ENCODE results near the gene SPINK1. TPM values are rescaled to one million over a fixed set of nuclear protein-coding genes. Genes with fewer than 3 reads are reported as not detected.
A peak's percentile ranks its signal among the peaks of the same experiment; 100 is the strongest.
"Not testable (repeated sequence)": the region's sequence is repeated elsewhere in the genome, so short reads cannot be mapped to it uniquely, and the experiment has no call there.

The SPINK1 gene
- total RNA-seq, 1 donor from 2014 or later = 3,409 TPM

DNA sequence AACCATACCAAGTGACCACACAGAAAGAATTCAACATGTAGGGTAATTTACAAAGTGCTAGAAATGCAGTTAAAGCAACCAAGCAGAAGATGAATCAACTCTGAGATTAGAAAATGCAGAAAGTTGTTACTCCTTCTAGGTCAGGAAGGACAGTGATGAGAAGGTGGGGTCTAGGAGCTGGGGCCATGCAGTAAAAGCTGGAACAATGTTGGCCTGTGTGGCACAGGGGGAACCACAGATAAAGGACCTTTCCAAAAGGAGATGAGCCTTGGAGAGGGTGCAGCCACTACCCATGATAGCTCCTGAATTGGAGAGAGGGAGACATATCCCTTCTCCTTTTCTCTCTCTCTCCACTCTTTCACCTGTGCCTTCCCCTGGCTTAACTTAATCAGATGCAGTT, 44.7 kb upstream of the SPINK1 start:
- DNase-seq (ENCODE audit: low spot score, unreplicated experiment) = no peak
- H3K27ac Mint-ChIP-seq = no peak overlapping the region
- H3K4me3 Mint-ChIP-seq (ENCODE audit: low read depth) = no peak overlapping the region
- H3K36me3 Mint-ChIP-seq (ENCODE audit: insufficient read depth) = peaks cover 3% of the 10 kb centered on the region
- peaks cover 7% of the 10 kb centered on the region for H3K9me3 Mint-ChIP-seq (ENCODE audit: low read depth)
- H3K4me1 Mint-ChIP-seq (ENCODE audit: low read depth) = peaks cover 13% of the 10 kb centered on the region
- peaks cover 50% of the 10 kb centered on the region for H3K27me3 Mint-ChIP-seq
- TF ChIP-seq, protein P1, sequence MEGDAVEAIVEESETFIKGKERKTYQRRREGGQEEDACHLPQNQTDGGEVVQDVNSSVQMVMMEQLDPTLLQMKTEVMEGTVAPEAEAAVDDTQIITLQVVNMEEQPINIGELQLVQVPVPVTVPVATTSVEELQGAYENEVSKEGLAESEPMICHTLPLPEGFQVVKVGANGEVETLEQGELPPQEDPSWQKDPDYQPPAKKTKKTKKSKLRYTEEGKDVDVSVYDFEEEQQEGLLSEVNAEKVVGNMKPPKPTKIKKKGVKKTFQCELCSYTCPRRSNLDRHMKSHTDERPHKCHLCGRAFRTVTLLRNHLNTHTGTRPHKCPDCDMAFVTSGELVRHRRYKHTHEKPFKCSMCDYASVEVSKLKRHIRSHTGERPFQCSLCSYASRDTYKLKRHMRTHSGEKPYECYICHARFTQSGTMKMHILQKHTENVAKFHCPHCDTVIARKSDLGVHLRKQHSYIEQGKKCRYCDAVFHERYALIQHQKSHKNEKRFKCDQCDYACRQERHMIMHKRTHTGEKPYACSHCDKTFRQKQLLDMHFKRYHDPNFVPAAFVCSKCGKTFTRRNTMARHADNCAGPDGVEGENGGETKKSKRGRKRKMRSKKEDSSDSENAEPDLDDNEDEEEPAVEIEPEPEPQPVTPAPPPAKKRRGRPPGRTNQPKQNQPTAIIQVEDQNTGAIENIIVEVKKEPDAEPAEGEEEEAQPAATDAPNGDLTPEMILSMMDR (IDR thresholded peaks at IDR 0.05; ENCODE audit: unreplicated experiment) = no peak

DNA sequence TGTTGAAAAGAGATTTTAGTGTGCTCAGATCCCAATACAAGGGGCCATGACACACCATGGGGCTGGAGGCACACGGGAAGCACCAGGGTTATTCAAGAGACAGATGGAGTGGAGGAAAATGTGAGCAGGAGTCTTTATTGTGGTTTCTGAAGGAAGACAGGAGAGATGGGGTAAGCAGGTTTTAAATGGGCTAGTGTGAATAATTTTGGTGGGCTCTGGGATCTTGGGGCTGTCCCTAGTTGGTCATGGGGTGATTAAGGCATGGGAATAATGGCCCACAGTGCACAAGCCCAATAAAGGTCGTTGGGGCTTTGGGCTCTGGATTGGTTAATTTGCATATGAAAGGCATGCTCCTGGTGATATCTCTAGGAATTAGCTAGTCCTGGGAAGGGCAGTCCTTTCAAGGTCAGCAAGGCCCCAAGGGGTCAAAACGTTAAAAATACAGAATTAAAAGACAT, 43.5 kb upstream of the SPINK1 start:
- DNase-seq (ENCODE audit: low spot score, unreplicated experiment) = no peak
- TF ChIP-seq, protein P1 (IDR thresholded peaks at IDR 0.05; ENCODE audit: unreplicated experiment) = no peak
- Mint-ChIP-seq H3K9me3 (ENCODE audit: low read depth) (peaks cover 8% of the 10 kb centered on the region), H3K4me1 (ENCODE audit: low read depth) (peaks cover 13% of the 10 kb centered on the region), H3K36me3 (ENCODE audit: insufficient read depth) (peaks cover 3% of the 10 kb centered on the region), H3K27ac (no peak overlapping the region), H3K27me3 (peaks cover 62% of the 10 kb centered on the region), H3K4me3 (ENCODE audit: low read depth) (no peak overlapping the region)

DNA sequence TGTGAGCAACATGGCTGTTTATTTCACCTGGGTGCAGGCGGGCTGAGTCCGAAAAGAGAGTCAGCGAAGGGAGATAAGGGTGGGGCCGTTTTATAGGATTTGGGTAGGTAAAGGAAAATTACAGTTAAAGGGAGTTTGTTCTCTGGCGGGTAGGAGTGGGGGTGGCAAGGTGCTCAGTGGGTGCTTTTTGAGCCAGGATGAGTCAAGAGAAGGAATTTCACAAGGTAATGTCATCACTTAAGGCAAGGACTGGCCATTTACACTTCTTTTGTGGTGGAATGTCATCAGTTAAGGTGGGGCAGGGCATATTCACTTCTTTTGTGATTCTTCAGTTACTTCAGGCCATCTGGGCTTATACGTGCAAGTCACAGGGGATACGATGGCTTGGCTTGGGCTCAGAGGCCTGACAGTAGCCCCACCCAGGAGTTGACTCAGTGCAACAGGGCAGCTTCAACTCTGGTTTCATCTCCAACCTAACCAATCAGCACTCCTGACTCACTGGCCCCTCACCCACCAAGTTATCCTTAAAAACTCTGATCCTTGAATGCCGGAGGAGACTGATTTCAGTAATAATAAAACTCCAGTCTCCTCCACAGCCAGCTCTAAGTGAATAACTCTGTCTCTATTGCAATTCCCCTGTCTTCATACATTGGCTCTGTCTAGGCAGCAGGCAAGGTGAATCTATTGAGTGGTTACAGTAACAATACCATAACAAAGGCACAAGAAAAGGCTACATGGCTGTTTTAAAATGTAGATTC, 42.8 kb upstream of the SPINK1 start:
- peaks cover 13% of the 10 kb centered on the region for H3K4me1 Mint-ChIP-seq (ENCODE audit: low read depth)
- H3K27me3 Mint-ChIP-seq = peaks cover 68% of the 10 kb centered on the region
- not testable (repeated sequence) for H3K27ac Mint-ChIP-seq; H3K9me3 Mint-ChIP-seq (ENCODE audit: low read depth); H3K36me3 Mint-ChIP-seq (ENCODE audit: insufficient read depth); DNase-seq (ENCODE audit: low spot score, unreplicated experiment); H3K4me3 Mint-ChIP-seq (ENCODE audit: low read depth)

DNA sequence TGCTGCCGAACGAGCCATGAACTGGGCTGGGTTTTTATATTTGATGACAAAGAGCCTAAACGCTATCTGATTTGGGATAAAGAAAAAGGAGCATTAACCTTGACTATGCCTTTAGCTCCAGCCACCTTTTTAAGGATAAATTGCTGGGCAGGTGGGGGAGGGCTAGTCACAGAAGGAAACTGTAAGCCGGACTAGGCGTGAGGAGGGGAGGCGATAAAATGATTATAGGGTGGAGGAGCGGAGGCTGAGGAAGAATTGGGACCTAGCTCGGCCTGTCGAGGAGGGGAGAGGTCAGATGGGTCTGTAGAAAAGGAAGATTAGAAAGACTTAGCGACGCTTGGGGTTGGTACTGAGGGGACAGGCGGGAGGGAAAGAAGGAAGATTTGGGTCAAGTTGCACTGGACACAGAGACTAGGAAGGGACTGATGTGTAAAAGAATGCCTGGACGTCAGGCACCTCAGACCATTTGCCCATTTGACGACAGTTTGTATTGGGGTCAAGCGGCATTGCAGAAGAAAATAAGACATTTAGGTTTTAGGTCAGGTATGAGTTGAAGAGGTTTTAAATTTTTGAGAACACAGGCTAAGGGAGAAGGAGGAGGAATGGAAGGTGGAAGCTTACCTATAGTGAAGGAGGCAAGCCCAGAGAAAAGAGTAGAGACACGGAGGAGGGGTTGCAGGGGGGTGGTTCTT, 41.4 kb upstream of the SPINK1 start:
- Mint-ChIP-seq H3K4me1 (ENCODE audit: low read depth) (peaks cover 13% of the 10 kb centered on the region), H3K27me3 (peaks cover 75% of the 10 kb centered on the region), H3K27ac (peak overlapping the region; percentile 57)
- H3K4me3 Mint-ChIP-seq (ENCODE audit: low read depth); H3K9me3 Mint-ChIP-seq (ENCODE audit: low read depth); DNase-seq (ENCODE audit: low spot score, unreplicated experiment); H3K36me3 Mint-ChIP-seq (ENCODE audit: insufficient read depth): not testable (repeated sequence)

DNA sequence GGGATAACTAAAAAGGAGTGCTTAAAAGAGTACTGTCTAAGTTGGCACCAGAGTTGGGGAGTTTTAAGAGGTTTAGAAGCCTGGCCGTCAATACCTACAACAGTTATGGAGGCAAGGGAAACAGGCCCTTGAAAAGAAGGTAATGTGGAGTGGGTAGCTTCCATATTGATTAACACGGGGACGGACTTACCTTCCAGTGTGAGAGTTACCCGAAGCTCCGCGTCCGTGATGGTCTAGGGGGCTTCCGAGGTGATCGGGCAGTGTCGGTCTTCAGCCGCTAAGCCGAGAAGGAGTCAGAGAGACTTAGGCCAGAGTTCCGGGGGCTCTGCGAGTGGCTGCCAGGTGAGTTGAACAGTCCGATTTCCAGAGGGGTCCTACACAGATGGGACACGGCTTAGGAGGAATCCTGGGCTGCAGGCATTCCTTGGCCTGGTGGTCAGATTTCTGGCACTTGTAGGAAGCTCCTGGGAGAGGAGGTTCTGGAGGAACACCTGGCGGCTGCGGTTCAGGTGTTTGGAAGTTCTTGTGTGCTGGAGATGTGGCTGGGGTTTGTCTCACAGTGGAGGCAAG, 40.6 kb upstream of the SPINK1 start:
- not testable (repeated sequence) for H3K36me3 Mint-ChIP-seq (ENCODE audit: insufficient read depth); H3K9me3 Mint-ChIP-seq (ENCODE audit: low read depth); H3K27ac Mint-ChIP-seq; H3K4me3 Mint-ChIP-seq (ENCODE audit: low read depth); DNase-seq (ENCODE audit: low spot score, unreplicated experiment)
- H3K27me3 Mint-ChIP-seq = peaks cover 74% of the 10 kb centered on the region
- H3K4me1 Mint-ChIP-seq (ENCODE audit: low read depth) = peaks cover 12% of the 10 kb centered on the region

DNA sequence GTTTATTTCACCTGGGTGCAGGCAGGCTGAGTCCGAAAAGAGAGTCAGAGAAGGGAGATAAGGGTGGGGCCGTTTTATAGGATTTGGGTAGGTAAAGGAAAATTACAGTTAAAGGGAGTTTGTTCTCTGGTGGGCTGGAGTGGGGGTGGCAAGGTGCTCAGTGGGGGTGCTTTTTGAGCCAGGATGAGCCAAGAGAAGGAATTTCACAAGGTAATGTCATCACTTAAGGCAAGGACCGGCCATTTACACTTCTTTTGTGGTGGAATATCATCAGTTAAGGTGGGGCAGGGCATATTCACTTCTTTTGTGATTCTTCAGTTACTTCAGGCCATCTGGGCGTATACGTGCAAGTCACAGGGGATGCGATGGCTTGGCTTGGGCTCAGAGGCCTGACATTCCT, 38.4 kb upstream of the SPINK1 start:
- H3K4me3 Mint-ChIP-seq (ENCODE audit: low read depth); H3K36me3 Mint-ChIP-seq (ENCODE audit: insufficient read depth); H3K27ac Mint-ChIP-seq; H3K9me3 Mint-ChIP-seq (ENCODE audit: low read depth); H3K4me1 Mint-ChIP-seq (ENCODE audit: low read depth); DNase-seq (ENCODE audit: low spot score, unreplicated experiment): not testable (repeated sequence)
- H3K27me3 Mint-ChIP-seq = peaks cover 71% of the 10 kb centered on the region

DNA sequence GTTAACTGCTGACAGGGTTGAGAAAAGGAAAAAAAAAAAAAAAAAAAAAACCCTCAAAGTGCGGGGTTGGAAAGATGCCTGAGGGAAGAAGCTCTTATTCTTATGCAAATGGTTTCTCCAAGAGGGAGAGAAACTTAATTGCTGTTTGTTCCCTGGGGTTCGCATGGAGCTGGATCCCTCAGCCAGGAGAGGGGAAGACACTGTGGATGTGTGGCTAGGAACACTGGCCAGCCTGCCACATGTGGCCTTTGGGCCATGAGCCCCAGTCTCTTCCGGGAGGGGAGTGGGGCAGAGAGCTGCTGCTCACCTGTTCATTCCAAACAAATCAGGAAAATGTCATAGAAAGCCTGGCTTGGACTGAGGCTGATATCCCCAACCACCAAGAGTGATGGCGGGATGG, 37.6 kb upstream of the SPINK1 start:
- peaks cover 3% of the 10 kb centered on the region for H3K4me1 Mint-ChIP-seq (ENCODE audit: low read depth)
- no peak overlapping the region for H3K27ac Mint-ChIP-seq

More for the DNA sequence above, 37.6 kb upstream of the SPINK1 start:
- Mint-ChIP-seq H3K36me3 (ENCODE audit: insufficient read depth) (peaks cover 3% of the 10 kb centered on the region), H3K4me3 (ENCODE audit: low read depth) (no peak overlapping the region), H3K27me3 (peaks cover 68% of the 10 kb centered on the region), H3K9me3 (ENCODE audit: low read depth) (peaks cover 3% of the 10 kb centered on the region)
- TF ChIP-seq, protein P1 (IDR thresholded peaks at IDR 0.05; ENCODE audit: unreplicated experiment) = no peak
- no peak for DNase-seq (ENCODE audit: low spot score, unreplicated experiment)

All from progenitor cell of endocrine pancreas (in vitro differentiated cells).